A549 (cell line): ENCODE measurements around the gene DOCK10. TPM values are rescaled to one million over a fixed set of nuclear protein-coding genes. Genes with fewer than 3 reads are reported as not detected.

Experiments
- ATAC-seq, 2 experiments: fragments of 200-7000 bp in 1 of 2; fragments of >200 bp in 1 of 2; cut with Nextera tagmentation in 1 of 2; cut with Tn5 transposase in 1 of 2; 3 replicates each; pipeline versions ENCODE4 v1.8.0 to v1.9.1; 2018 to 2020; ENCODE audit warnings: mild to moderate bottlenecking in 1 of 2, moderate library complexity in 1 of 2
- CTCF ChIA-PET: fragments of 300-600 bp; sonication (Branson Sonifier 250); formaldehyde crosslinking; extraction: SDS; loops from one replicate; lab custom pipeline; 2021; ENCODE audit warnings: antibody characterized with exemption, inconsistent platforms; lab: Yijun Ruan, JAX
- POLR2A ChIA-PET: fragments of 350-600 bp; formaldehyde crosslinking; extraction: SDS; loops from one replicate; lab custom pipeline; 2021; ENCODE audit warnings: antibody characterized with exemption, inconsistent platforms; lab: Yijun Ruan, JAX
- DNase-seq, 2 experiments: peaks; one replicate each; pipeline versions ENCODE4 v3.0.0 to v3.0.0-alpha.2; 2011 to 2016; ENCODE audit warnings: low read depth in 1 of 2, low spot score in 1 of 2
- FAIRE-seq: peaks from 2 replicates; lab custom pipeline; 2011; peaks lifted over from hg19 to GRCh38; lab: Jason Lieb, UNC
- H3K27ac ChIP-seq, 2 experiments: fragments of >200 bp; sonication (Bioruptor Twin); formaldehyde crosslinking; 3 replicates each; pipeline ENCODE4 v1.5.1; 2016 to 2017
- H3K4me1 ChIP-seq: fragments of >200 bp; sonication (Bioruptor Twin); formaldehyde crosslinking; 3 replicates; pipeline ENCODE4 v1.6.1; 2016
- H3K4me2 ChIP-seq: fragments of >200 bp; sonication (Bioruptor Twin); formaldehyde crosslinking; 3 replicates; pipeline ENCODE4 v1.6.1; 2016
- H3K4me3 ChIP-seq: fragments of >200 bp; sonication (Bioruptor Twin); formaldehyde crosslinking; 3 replicates; pipeline ENCODE4 v1.5.1; 2016
- H3K9me3 ChIP-seq: fragments of >200 bp; sonication (Bioruptor Twin); formaldehyde crosslinking; 3 replicates; pipeline ENCODE4 v1.6.1; 2016
- CEBPB ChIP-seq, 2 experiments: fragments of >200 bp in 1 of 2; sonication (Bioruptor Twin) in 1 of 2; formaldehyde crosslinking in 1 of 2; IDR thresholded peaks; 2 replicates each; pipeline ENCODE4 v1.6.1; 2012 to 2016
- CHD4 ChIP-seq: fragments of 200-600 bp; sonication (generic); IDR thresholded peaks from 2 replicates; pipeline ENCODE4 v1.6.1; 2016; ENCODE audit warnings: antibody characterized with exemption, mild to moderate bottlenecking, borderline replicate concordance
- FOSB ChIP-seq: fragments of 250-450 bp; sonication (Bioruptor Pico); IDR thresholded peaks from 2 replicates; pipeline ENCODE4 v1.5.0; 2020; ENCODE audit warnings: mild to moderate bottlenecking, moderate library complexity
- KDM1A ChIP-seq: fragments of 200-600 bp; sonication (generic); IDR thresholded peaks from 2 replicates; pipeline ENCODE4 v1.6.1; 2016; ENCODE audit warnings: low read depth, mild to moderate bottlenecking
- MYC ChIP-seq: IDR thresholded peaks from 2 replicates; pipeline ENCODE4 v1.6.1; 2012; ENCODE audit warnings: mild to moderate bottlenecking, inconsistent platforms, low read length, improper control_type of control experiment, borderline replicate concordance
- POLR2A ChIP-seq: IDR thresholded peaks from 2 replicates; pipeline ENCODE4 v1.6.1; 2012; ENCODE audit warnings: mild to moderate bottlenecking, low read length
- RAD21 ChIP-seq, 2 experiments: fragments of >200 bp in 1 of 2; sonication (Bioruptor Twin) in 1 of 2; formaldehyde crosslinking in 1 of 2; IDR thresholded peaks in 1 of 2; conservative IDR thresholded peaks in 1 of 2; 2 replicates in 1 of 2; 3 replicates in 1 of 2; pipeline ENCODE4 v1.6.1; 2012 to 2018; ENCODE audit warnings: inconsistent platforms in 1 of 2
- SMC3 ChIP-seq: fragments of >200 bp; sonication (Bioruptor Twin); formaldehyde crosslinking; IDR thresholded peaks from 3 replicates; pipeline ENCODE4 v1.6.1; 2018; ENCODE audit warnings: inconsistent platforms
- SREBF2 ChIP-seq: fragments of 450-650 bp; IDR thresholded peaks from 2 replicates; pipeline ENCODE4 v1.6.1; 2014; ENCODE audit warnings: mild to moderate bottlenecking, moderate library complexity
- TFCP2L1 ChIP-seq: fragments of 250-450 bp; sonication (Bioruptor Pico); IDR thresholded peaks from 2 replicates; pipeline ENCODE4 v1.5.0; 2021; ENCODE audit warnings: mild to moderate bottlenecking
- TP53 ChIP-seq: fragments of 250-450 bp; sonication (Bioruptor Pico); IDR thresholded peaks from 2 replicates; pipeline ENCODE4 v1.5.0; 2021; ENCODE audit warnings: mild to moderate bottlenecking, moderate library complexity
- WGBS: methylation state at CpG from one replicate; pipeline ENCODE4 v1.1.6; 2017; ENCODE audit errors: missing lambda C conversion rate; 5-methylcytosine and 5-hydroxymethylcytosine counted together
- polyA plus RNA-seq, 4 experiments: library from polyadenylated mRNA; depleted of rRNA in 3 of 4; stranded (reverse); fragments of >200 nt; fragmentation: RNase III in 1 of 4; extraction: RNeasy Plus Mini Kit Qiagen cat#74134 plus additional on column Dnase treatment in 1 of 4; gene quantifications; 2 replicates in 3 of 4; 3 replicates in 1 of 4; pipeline ENCODE4 v1.2.3, GENCODE V29; 2011 to 2017
- TF ChIP-seq, protein P1 (sequence below): fragments of >200 bp; sonication (Bioruptor Twin); formaldehyde crosslinking; IDR thresholded peaks from 3 replicates; pipeline ENCODE4 v1.5.1; 2016
- TF ChIP-seq, protein P2 (sequence below): fragments of 200-600 bp; sonication (generic); IDR thresholded peaks from 2 replicates; pipeline ENCODE4 v1.6.1; 2016; ENCODE audit warnings: antibody characterized with exemption, mild to moderate bottlenecking, moderate library complexity
- TF ChIP-seq, protein P3 (sequence below): fragments of >200 bp; sonication (Bioruptor Twin); formaldehyde crosslinking; IDR thresholded peaks from 3 replicates; pipeline ENCODE4 v1.6.1; 2016
- TF ChIP-seq, protein P4 (sequence below): IDR thresholded peaks from 2 replicates; pipeline ENCODE4 v1.6.1; 2012
- TF ChIP-seq, protein P5 (sequence below): fragments of 450-650 bp; IDR thresholded peaks from 2 replicates; pipeline ENCODE4 v1.6.1; 2014; ENCODE audit warnings: antibody characterized with exemption

The DOCK10 gene
- polyA plus RNA-seq, 2 of the 4 experiments (the other 2 are of a cell fraction), result 43.0 to 45.3 TPM

DNA sequence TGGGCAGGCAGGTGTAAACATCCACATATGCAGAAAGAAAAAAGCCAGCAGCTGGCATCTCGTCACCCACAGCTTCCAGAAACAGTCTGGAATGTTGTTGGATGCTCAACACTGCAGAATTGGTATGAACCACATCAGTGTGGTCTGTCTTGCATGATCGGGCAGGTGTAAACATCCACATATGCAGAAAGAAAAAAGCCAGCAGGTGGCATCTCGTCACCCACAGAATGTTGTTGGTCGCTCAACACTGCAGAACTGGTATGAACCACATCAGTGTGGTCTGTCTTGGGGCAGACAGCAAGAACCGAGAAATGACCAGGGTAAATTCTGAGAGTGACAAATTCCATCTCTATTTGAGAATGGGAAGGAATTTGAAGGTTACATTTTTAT is 39.6 kb downstream of the DOCK10 start:
- peak overlapping the region in 1 of 2 experiments; percentile 22; a peak in 1 of 6 replicates for H3K27ac ChIP-seq
- WGBS, result 89% methylated on average over 5 of the region's 5 CpGs

DNA sequence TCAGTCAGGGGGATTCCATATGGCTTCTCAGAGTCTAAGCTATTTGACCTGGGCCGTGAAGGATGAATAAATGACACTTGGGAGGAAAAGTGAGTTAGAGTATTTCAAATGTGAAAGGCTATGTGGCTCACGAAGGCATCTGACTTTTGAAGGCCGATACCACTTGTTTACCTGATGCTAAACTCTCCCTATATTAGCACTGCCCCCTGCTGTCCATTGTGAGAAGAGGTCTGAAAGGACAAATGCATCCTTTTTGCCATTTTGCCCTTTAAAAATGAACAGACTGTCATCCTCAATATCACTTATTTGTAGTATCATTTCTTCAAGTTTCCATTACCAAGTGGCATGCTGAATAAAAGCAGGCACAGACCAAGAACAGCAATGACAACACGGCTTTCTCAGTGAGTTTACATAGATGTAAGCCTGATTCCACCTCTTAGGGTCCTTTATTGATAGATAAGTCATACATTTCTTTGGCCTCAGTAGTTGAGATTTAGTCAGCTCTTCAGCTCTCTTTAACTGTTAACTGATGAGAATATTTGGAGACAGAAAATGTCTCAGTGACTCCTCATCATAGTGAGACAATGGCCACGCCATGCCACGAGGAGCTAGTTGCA is 40.1 kb downstream of the DOCK10 start:
- DNase-seq (peak; percentile 10 to 68), FAIRE-seq (no peak), ATAC-seq (peak; percentile 43 to 75; a peak in 3 of 6 replicates)
- Histone ChIP-seq H3K4me2 (no peak overlapping the region), H3K4me1 (peaks cover 30% of the 10 kb centered on the region), H3K4me3 (no peak overlapping the region), H3K27ac (peak overlapping the region in 1 of 2 experiments; percentile 52; a peak in 2 of 6 replicates), H3K9me3 (no peaks in the 10 kb centered on the region)
- POLR2A ChIA-PET, result no interaction called here
- CTCF ChIA-PET, result interaction anchor here (0.6 to 2.2 kb wide), 24 partner anchors 9 to 661 kb away, joined by 3 to 15 read pairs (median 3); no protein-coding TSS in a partner anchor
- WGBS, result 68% methylated on average over 6 of the region's 6 CpGs
- no peak for TF ChIP-seq TP53 (CRISPR knock-in tag)
- TF ChIP-seq RAD21 (conservative IDR thresholded peaks at IDR 0.05 in 1 of 2, IDR thresholded peaks at IDR 0.05 in 1 of 2), result peak; percentile 71 to 74
- TF ChIP-seq SMC3, result peak; percentile 61; the same call in 2 of the 3 replicates
- no peak for TF ChIP-seq POLR2A
- TF ChIP-seq KDM1A, result no peak
- TF ChIP-seq, protein P1, sequence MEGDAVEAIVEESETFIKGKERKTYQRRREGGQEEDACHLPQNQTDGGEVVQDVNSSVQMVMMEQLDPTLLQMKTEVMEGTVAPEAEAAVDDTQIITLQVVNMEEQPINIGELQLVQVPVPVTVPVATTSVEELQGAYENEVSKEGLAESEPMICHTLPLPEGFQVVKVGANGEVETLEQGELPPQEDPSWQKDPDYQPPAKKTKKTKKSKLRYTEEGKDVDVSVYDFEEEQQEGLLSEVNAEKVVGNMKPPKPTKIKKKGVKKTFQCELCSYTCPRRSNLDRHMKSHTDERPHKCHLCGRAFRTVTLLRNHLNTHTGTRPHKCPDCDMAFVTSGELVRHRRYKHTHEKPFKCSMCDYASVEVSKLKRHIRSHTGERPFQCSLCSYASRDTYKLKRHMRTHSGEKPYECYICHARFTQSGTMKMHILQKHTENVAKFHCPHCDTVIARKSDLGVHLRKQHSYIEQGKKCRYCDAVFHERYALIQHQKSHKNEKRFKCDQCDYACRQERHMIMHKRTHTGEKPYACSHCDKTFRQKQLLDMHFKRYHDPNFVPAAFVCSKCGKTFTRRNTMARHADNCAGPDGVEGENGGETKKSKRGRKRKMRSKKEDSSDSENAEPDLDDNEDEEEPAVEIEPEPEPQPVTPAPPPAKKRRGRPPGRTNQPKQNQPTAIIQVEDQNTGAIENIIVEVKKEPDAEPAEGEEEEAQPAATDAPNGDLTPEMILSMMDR, result peak; percentile 71

More for the DNA sequence above, 39.6 kb downstream of the DOCK10 start:
- no peak for TF ChIP-seq CEBPB (IDR thresholded peaks at IDR 0.05)
- no peak for TF ChIP-seq MYC
- no peak for TF ChIP-seq TFCP2L1 (CRISPR knock-in tag)
- TF ChIP-seq FOSB (CRISPR knock-in tag), result no peak
- TF ChIP-seq SMC3, result 0 out of 3 replicates have a peak, but pooled peaks have one; percentile 16
- TF ChIP-seq RAD21 (conservative IDR thresholded peaks at IDR 0.05 in 1 of 2, IDR thresholded peaks at IDR 0.05 in 1 of 2), result peak in 1 of 2 experiments; percentile 31; a peak in 1 of 5 replicates
- TF ChIP-seq CHD4, result no peak
- TF ChIP-seq, protein P2, sequence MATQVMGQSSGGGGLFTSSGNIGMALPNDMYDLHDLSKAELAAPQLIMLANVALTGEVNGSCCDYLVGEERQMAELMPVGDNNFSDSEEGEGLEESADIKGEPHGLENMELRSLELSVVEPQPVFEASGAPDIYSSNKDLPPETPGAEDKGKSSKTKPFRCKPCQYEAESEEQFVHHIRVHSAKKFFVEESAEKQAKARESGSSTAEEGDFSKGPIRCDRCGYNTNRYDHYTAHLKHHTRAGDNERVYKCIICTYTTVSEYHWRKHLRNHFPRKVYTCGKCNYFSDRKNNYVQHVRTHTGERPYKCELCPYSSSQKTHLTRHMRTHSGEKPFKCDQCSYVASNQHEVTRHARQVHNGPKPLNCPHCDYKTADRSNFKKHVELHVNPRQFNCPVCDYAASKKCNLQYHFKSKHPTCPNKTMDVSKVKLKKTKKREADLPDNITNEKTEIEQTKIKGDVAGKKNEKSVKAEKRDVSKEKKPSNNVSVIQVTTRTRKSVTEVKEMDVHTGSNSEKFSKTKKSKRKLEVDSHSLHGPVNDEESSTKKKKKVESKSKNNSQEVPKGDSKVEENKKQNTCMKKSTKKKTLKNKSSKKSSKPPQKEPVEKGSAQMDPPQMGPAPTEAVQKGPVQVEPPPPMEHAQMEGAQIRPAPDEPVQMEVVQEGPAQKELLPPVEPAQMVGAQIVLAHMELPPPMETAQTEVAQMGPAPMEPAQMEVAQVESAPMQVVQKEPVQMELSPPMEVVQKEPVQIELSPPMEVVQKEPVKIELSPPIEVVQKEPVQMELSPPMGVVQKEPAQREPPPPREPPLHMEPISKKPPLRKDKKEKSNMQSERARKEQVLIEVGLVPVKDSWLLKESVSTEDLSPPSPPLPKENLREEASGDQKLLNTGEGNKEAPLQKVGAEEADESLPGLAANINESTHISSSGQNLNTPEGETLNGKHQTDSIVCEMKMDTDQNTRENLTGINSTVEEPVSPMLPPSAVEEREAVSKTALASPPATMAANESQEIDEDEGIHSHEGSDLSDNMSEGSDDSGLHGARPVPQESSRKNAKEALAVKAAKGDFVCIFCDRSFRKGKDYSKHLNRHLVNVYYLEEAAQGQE, result no peak
- TF ChIP-seq SREBF2, result no peak
- TF ChIP-seq, protein P3, sequence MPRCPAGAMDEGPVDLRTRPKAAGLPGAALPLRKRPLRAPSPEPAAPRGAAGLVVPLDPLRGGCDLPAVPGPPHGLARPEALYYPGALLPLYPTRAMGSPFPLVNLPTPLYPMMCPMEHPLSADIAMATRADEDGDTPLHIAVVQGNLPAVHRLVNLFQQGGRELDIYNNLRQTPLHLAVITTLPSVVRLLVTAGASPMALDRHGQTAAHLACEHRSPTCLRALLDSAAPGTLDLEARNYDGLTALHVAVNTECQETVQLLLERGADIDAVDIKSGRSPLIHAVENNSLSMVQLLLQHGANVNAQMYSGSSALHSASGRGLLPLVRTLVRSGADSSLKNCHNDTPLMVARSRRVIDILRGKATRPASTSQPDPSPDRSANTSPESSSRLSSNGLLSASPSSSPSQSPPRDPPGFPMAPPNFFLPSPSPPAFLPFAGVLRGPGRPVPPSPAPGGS, result no peak
- TF ChIP-seq, protein P4, sequence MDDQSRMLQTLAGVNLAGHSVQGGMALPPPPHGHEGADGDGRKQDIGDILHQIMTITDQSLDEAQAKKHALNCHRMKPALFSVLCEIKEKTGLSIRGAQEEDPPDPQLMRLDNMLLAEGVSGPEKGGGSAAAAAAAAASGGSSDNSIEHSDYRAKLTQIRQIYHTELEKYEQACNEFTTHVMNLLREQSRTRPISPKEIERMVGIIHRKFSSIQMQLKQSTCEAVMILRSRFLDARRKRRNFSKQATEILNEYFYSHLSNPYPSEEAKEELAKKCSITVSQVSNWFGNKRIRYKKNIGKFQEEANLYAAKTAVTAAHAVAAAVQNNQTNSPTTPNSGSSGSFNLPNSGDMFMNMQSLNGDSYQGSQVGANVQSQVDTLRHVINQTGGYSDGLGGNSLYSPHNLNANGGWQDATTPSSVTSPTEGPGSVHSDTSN, result no peak
- TF ChIP-seq, protein P5, sequence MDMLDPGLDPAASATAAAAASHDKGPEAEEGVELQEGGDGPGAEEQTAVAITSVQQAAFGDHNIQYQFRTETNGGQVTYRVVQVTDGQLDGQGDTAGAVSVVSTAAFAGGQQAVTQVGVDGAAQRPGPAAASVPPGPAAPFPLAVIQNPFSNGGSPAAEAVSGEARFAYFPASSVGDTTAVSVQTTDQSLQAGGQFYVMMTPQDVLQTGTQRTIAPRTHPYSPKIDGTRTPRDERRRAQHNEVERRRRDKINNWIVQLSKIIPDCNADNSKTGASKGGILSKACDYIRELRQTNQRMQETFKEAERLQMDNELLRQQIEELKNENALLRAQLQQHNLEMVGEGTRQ, result no peak
- no peaks in the 10 kb centered on the region for H3K9me3 ChIP-seq
- FAIRE-seq (no peak), ATAC-seq (peak; percentile 50 to 70; a peak in 4 of 6 replicates), DNase-seq (no peak)
- peaks cover 31% of the 10 kb centered on the region for H3K4me1 ChIP-seq
- no peak overlapping the region for H3K4me2 ChIP-seq
- no peak overlapping the region for H3K4me3 ChIP-seq
- CTCF ChIA-PET, result interaction anchor here (0.6 to 2.2 kb wide), 14 partner anchors 9 to 224 kb away, joined by 3 to 15 read pairs (median 4); no protein-coding TSS in a partner anchor
- POLR2A ChIA-PET, result no interaction called here
